HG02610 (cell line): Measurements from ENCODE around the gene PEMT.

ENCODE experiments used
- ATAC-seq: cut with Tn5 transposase; IDR thresholded peaks from one replicate; pipeline ENCODE4 v1.9.1; 2021; ENCODE audit warnings: mild to moderate bottlenecking, moderate library complexity; ENCODE audit not compliant: unreplicated experiment

PEMT gene

GRCh38 chr17:17572010-17572785 lies 19.3 kb downstream of the PEMT start:
- ATAC-seq = no peak

- no peak for ATAC-seq
These were observed 20.5 kb downstream of the PEMT start for GRCh38 chr17:17570798-17571716.

GRCh38 chr17:17570140-17570797 lies 21.2 kb downstream of the PEMT start:
- ATAC-seq = no peak

GRCh38 chr17:17569691-17570090 lies 21.8 kb downstream of the PEMT start:
- ATAC-seq = no peak

GRCh38 chr17:17568772-17569195 lies 22.7 kb downstream of the PEMT start:
- no peak for ATAC-seq

GRCh38 chr17:17567631-17568030 lies 23.9 kb downstream of the PEMT start:
- no peak for ATAC-seq

- ATAC-seq = no peak
These were observed 24.5 kb downstream of the PEMT start for GRCh38 chr17:17566896-17567513.

GRCh38 chr17:17565471-17566339 lies 25.8 kb downstream of the PEMT start:
- ATAC-seq = no peak

- ATAC-seq = no peak
These were observed 26.6 kb downstream of the PEMT start for GRCh38 chr17:17564896-17565295.

- ATAC-seq = no peak
These were observed 27.2 kb downstream of the PEMT start for GRCh38 chr17:17564323-17564722.

- ATAC-seq = no peak
These were observed 28.0 kb downstream of the PEMT start for GRCh38 chr17:17563530-17563929.

GRCh38 chr17:17562146-17562511 lies 29.4 kb downstream of the PEMT start:
- no peak for ATAC-seq

- no peak for ATAC-seq
These were observed 29.9 kb downstream of the PEMT start for GRCh38 chr17:17561408-17562145.

- no peak for ATAC-seq
These were observed 30.5 kb downstream of the PEMT start for GRCh38 chr17:17560975-17561374.

GRCh38 chr17:17560167-17560566 lies 31.3 kb downstream of the PEMT start:
- no peak for ATAC-seq

- no peak for ATAC-seq
These were observed 32.3 kb downstream of the PEMT start for GRCh38 chr17:17559164-17559563.

GRCh38 chr17:17558431-17558830 lies 33.1 kb downstream of the PEMT start:
- no peak for ATAC-seq

- no peak for ATAC-seq
These were observed 33.7 kb downstream of the PEMT start for GRCh38 chr17:17557796-17558195.

GRCh38 chr17:17556671-17557070 lies 34.8 kb downstream of the PEMT start:
- ATAC-seq = no peak
